HepG2 (cell line): Measurements from ENCODE around the gene CDA. TPM values are rescaled to one million over a fixed set of nuclear protein-coding genes. Genes with fewer than 3 reads are reported as not detected.

ENCODE experiments used
- KDM2A ChIP-seq: sonication (generic); formaldehyde crosslinking; IDR thresholded peaks from 2 replicates; pipeline ENCODE4 v1.4.0; 2020; ENCODE audit warnings: low read depth, missing genetic modification reagents, borderline replicate concordance
- SNAPC5 ChIP-seq: sonication (generic); formaldehyde crosslinking; IDR thresholded peaks from 2 replicates; pipeline ENCODE4 v1.8.1; 2023; ENCODE audit warnings: mild to moderate bottlenecking, missing genetic modification reagents, borderline replicate concordance
- THAP9 ChIP-seq: sonication (generic); formaldehyde crosslinking; IDR thresholded peaks from 2 replicates; pipeline ENCODE4; 2020; ENCODE audit warnings: missing genetic modification reagents, mild to moderate bottlenecking, borderline replicate concordance
- USF2 ChIP-seq, 2 experiments: sonication (generic) in 1 of 2; formaldehyde crosslinking in 1 of 2; IDR thresholded peaks; 2 replicates each; pipeline versions ENCODE4 v1.5.1 to v1.6.1; 2011 to 2020; ENCODE audit warnings: borderline replicate concordance in 1 of 2, low read depth in 1 of 2, low read length in 1 of 2, mild to moderate bottlenecking in 1 of 2, missing genetic modification reagents in 1 of 2, moderate library complexity in 1 of 2
- ZBED4 ChIP-seq: sonication (generic); formaldehyde crosslinking; IDR thresholded peaks from 2 replicates; pipeline ENCODE4 v1.4.0; 2020; ENCODE audit warnings: missing genetic modification reagents, borderline replicate concordance
- ZBTB26 ChIP-seq: IDR thresholded peaks from 2 replicates; pipeline ENCODE4 v1.6.1; 2016; ENCODE audit warnings: missing compliant biosample characterization, missing genetic modification reagents, borderline replicate concordance
- ZFY ChIP-seq: sonication (generic); formaldehyde crosslinking; IDR thresholded peaks from 2 replicates; pipeline ENCODE4 v1.4.0; 2020; ENCODE audit warnings: missing genetic modification reagents
- ZNF143 ChIP-seq: sonication (generic); formaldehyde crosslinking; IDR thresholded peaks from 2 replicates; pipeline ENCODE4 v1.4.0; 2020; ENCODE audit warnings: missing genetic modification reagents
- ZNF382 ChIP-seq: sonication (generic); formaldehyde crosslinking; IDR thresholded peaks from 2 replicates; pipeline ENCODE4 v1.5.0; 2020; ENCODE audit warnings: missing genetic modification reagents, mild to moderate bottlenecking, borderline replicate concordance
- ZNF432 ChIP-seq: sonication (generic); formaldehyde crosslinking; IDR thresholded peaks from 2 replicates; pipeline ENCODE4 v1.5.0; 2020; ENCODE audit warnings: missing genetic modification reagents, mild to moderate bottlenecking, borderline replicate concordance
- ZNF660 ChIP-seq: sonication (generic); formaldehyde crosslinking; IDR thresholded peaks from 2 replicates; pipeline ENCODE4 v1.5.1; 2020; ENCODE audit warnings: mild to moderate bottlenecking, low read depth, missing genetic modification reagents, borderline replicate concordance
- ZNF7 ChIP-seq: IDR thresholded peaks from 2 replicates; pipeline ENCODE4 v1.6.1; 2016; ENCODE audit warnings: missing biosample characterization, missing genetic modification reagents
- ZSCAN21 ChIP-seq: sonication (generic); formaldehyde crosslinking; IDR thresholded peaks from 2 replicates; pipeline ENCODE4 v1.8.0; 2022; ENCODE audit warnings: mild to moderate bottlenecking, missing genetic modification reagents, moderate library complexity, borderline replicate concordance
- polyA plus RNA-seq, 8 experiments: library from polyadenylated mRNA; depleted of rRNA in 3 of 8; stranded (reverse) in 7 of 8; unstranded in 1 of 8; fragments of >200 nt; fragmentation: Illumina TruSeq in 4 of 8; extraction: Trizol in 4 of 8; gene quantifications; 2 replicates each; pipeline versions ENCODE4 v1.2.1 to v1.2.3, GENCODE V29; 2011 to 2016; ENCODE audit warnings: low read depth in 4 of 8, missing spikeins in 1 of 8, mixed read lengths in 1 of 8; ENCODE audit not compliant: insufficient read depth in 1 of 8
- total RNA-seq, 5 experiments: library from RNA; depleted of rRNA; stranded (reverse); fragments of >200 nt; fragmentation: Illumina TruSeq; extraction: Trizol; gene quantifications; 2 replicates each; pipeline ENCODE4 v1.2.3, GENCODE V29; 2016; ENCODE audit warnings: low read depth in 1 of 5

Gene CDA
- total and polyA plus RNA-seq, 2 of the 13 experiments (the other 11 are each of a cell fraction or from before 2014, with no cell fraction given), result 0.66 to 2.1 TPM

GRCh38 chr1:20603504-20604464 lies 14.9 kb downstream of the CDA start (continued):
- TF ChIP-seq THAP9 (CRISPR knock-in tag) (peak; percentile 51; the same call in 1 of the 2 replicates), ZBTB26 (CRISPR knock-in tag) (no peak), ZNF432 (no peak), ZNF7 (CRISPR knock-in tag) (no peak), ZSCAN21 (CRISPR knock-in tag) (no peak), USF2 (IDR thresholded peaks at IDR 0.05; ENCODE audit: low read depth, low read length) (peak; percentile 46; the same call in 1 of the 2 replicates), USF2 (CRISPR knock-in tag; IDR thresholded peaks at IDR 0.05; ENCODE audit: borderline replicate concordance) (peak; percentile 59; the same call in 1 of the 2 replicates), ZBED4 (CRISPR knock-in tag) (no peak), ZNF143 (peak; percentile 72), SNAPC5 (CRISPR knock-in tag) (no peak), ZNF382 (CRISPR knock-in tag) (no peak), ZNF660 (CRISPR knock-in tag) (no peak), KDM2A (CRISPR knock-in tag) (no peak), ZFY (CRISPR knock-in tag) (no peak)
